C4-2B (cell line): ENCODE results near the gene UQCRC1.

Source experiments
- H3K27ac ChIP-seq: fragments of 450-650 bp; 2 replicates; pipeline ENCODE4 v1.5.1; 2017
- CTCF ChIP-seq: fragments of 450-650 bp; conservative IDR thresholded peaks from 2 replicates; pipeline ENCODE4 v1.5.1; 2017; ENCODE audit warnings: mild to moderate bottlenecking
- ZFX ChIP-seq: fragments of 450-650 bp; IDR thresholded peaks from 2 replicates; pipeline ENCODE4 v1.6.1; 2017

Gene UQCRC1

GRCh38 chr3:48592519-48593087, 16.8 kb downstream of the UQCRC1 start:
- no peak for TF ChIP-seq CTCF
- TF ChIP-seq ZFX: no peak
- no peak overlapping the region for H3K27ac ChIP-seq

- TF ChIP-seq CTCF (no peak), ZFX (no peak)
- no peak overlapping the region for H3K27ac ChIP-seq
These were observed 17.4 kb downstream of the UQCRC1 start for GRCh38 chr3:48591886-48592518.

GRCh38 chr3:48591436-48591835, 18.0 kb downstream of the UQCRC1 start:
- no peak overlapping the region for H3K27ac ChIP-seq
- no peak for TF ChIP-seq ZFX
- TF ChIP-seq CTCF: no peak

GRCh38 chr3:48588230-48588629, 21.2 kb downstream of the UQCRC1 start:
- no peak overlapping the region for H3K27ac ChIP-seq
- TF ChIP-seq ZFX (no peak), CTCF (no peak)

GRCh38 chr3:48587686-48588085, 21.8 kb downstream of the UQCRC1 start:
- no peak overlapping the region for H3K27ac ChIP-seq
- TF ChIP-seq ZFX (no peak), CTCF (no peak)

- TF ChIP-seq CTCF: no peak
- no peak for TF ChIP-seq ZFX
- no peak overlapping the region for H3K27ac ChIP-seq
These were observed 24.0 kb downstream of the UQCRC1 start for GRCh38 chr3:48585411-48585810.

- no peak overlapping the region for H3K27ac ChIP-seq
- TF ChIP-seq CTCF (no peak), ZFX (no peak)
These were observed 24.6 kb downstream of the UQCRC1 start for GRCh38 chr3:48584836-48585235.
